GM21360 (cell line): ENCODE measurements around the gene RFX3.
"Not testable (repeated sequence)": the region's sequence is repeated elsewhere in the genome, so short reads cannot be mapped to it uniquely, and the experiment has no call there.

Source experiments
- ATAC-seq: cut with Tn5 transposase; IDR thresholded peaks from one replicate; pipeline ENCODE4 v1.9.1; 2021; ENCODE audit warnings: mild to moderate bottlenecking, moderate library complexity; ENCODE audit not compliant: unreplicated experiment

The RFX3 gene

GRCh38 chr9:3361116-3361515 lies 164.7 kb downstream of the RFX3 start:
- no peak for ATAC-seq

DNA sequence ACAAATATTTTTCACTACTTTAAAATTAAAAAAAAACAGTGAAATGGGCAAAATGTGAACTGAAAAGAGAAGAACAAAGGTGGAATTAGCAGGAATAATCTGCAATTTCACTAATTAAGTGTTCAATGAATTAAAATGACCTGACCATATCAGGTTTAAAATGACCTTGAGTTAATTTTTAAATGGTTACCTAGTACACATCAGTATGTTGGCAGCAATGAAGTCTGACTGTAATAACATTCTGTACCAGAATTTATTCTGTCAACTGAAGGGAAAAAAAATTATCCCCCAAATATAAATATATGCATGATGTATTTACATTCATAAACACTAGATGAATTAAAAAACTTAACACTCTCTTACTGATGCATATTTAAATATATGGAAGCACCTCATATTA lies 165.6 kb downstream of the RFX3 start:
- ATAC-seq: no peak

- ATAC-seq: no peak
These were observed 166.0 kb downstream of the RFX3 start for GRCh38 chr9:3359778-3360177.

DNA sequence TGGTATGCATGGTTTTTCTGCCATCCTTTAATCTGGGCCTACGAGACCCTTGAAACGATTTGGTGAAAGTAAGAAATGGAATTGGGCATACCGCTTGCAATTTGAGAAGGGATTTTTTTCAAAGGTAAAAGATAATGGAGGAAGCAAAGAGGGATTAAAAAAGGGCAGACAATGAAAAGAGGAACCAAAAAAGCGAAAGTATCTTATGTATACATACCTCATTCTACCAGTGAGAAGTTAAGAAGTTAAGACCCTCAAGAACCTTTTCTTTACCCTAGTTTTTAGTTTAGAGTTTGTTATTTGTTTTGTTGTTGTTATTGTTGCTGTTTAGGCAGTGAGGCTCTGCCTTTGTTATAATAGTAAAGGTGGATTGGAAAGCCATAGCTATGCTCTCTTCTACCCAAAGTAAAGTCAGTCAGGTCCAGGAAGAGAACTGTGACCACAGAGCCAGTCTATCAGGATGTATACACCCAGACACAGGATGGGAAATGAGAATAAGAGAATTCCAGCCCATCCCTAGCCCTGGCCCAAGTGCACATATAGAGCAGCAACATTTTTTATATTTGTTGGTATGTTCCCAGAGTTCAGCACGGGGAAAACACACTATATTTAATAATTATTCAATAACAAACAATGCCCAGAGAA lies 166.6 kb downstream of the RFX3 start:
- ATAC-seq: no peak

GRCh38 chr9:3348169-3348568 lies 177.6 kb downstream of the RFX3 start:
- ATAC-seq: no peak

DNA sequence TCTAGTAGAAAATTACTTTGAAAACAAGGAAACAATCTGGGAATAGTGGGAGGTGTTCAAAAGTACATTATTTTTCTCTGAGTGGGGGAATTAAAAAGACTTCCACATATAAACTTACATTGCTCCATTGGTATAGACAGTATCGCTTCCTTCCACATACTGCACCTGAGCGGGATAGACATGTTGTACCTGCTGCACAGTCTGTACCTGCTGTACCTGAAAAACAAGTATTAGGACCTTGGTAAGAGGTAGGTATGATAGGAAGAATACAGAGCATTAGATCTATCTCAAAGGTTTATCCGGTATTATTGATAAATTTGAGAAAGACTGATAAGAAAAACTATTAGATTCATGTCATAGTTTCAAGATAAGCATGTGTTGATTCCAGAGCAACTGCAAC lies 179.3 kb downstream of the RFX3 start:
- ATAC-seq: no peak

DNA sequence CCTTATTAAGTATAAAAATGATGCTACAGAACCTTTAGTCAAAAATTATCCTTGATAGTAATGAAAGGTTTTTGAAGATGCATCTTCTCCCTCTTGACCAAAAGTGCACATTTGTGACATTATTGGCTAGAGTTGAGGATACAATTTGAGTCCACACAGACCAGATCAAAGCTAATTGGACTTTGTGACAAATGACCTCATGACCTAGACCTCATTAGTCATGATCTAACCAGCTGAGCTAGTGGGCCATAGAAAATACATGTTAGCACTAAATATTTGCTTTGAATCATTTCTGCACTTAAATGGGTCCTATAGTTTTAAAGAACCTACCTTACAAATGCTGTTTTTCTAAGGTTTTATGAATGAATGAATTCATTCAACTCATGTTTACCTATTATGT lies 182.1 kb downstream of the RFX3 start:
- no peak for ATAC-seq

- no peak for ATAC-seq
These were observed 183.5 kb downstream of the RFX3 start for GRCh38 chr9:3342159-3342777.

- ATAC-seq: no peak
These were observed 188.1 kb downstream of the RFX3 start for GRCh38 chr9:3337515-3338225.

DNA sequence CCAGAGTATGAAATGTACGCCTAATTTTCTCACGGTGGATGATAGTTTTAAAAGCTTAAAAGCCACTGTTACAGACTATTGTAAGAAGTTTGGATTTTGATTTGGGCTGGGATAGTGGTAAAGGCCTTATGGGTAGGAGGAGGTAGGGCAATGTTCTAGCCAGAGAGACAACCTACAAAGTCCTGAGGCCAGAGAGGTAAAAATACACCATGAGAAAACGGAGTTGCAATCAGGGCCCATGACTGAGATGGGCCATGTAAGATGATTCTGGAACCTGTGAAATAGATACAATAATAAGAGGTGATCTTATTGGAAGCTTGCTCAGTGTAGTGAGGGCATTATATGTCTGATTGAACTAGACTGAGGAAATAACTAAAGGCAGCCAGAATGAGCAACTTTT lies 188.8 kb downstream of the RFX3 start:
- no peak for ATAC-seq

GRCh38 chr9:3332802-3333201 lies 193.0 kb downstream of the RFX3 start:
- no peak for ATAC-seq

GRCh38 chr9:3331801-3332200 lies 194.0 kb downstream of the RFX3 start:
- no peak for ATAC-seq

DNA sequence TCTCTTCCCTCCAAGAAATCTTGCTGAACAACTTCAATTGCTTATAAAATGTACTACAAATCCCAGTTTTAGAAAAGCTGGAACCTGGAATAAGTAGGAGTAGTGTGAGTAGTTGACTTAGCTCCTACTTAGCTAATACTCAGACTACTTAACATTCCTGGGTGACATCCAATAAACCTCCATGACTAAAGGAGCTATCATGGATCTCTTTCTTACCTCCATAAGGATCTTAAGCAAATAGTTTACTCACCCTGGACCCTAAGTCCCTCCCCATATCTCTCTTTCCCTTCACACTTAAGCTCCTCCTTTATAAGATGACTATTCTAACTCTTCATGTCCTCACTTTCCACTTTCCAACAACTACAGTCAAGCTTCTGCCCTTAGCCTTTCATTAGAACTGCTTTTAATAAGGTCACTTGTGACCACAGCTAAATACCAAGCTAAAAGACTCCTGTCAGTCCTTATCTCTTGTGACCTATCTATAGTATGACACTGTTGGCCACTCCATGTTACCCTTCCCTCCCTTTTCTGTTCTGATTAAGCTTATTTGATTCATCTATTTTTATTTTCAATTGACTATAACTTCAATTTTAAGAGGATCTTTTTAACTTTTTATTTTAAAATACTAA lies 194.9 kb downstream of the RFX3 start:
- ATAC-seq: no peak

DNA sequence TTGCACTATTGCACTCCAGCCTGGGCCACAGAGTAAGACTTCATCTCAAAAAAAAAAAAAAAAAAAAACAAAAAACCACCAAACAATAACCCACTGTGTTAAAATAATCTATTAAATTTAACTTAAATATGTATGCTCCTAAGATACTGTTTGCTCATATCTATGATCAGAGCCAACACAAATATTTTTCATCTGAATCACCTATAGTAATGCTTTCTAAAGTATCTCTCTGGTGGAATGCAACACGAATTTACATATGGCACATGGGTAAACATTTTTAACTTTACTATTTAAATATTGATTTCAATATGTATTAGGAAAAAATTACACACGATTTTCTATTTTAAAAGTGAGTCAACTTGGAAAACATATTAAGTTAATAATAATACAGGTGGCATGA lies 196.4 kb downstream of the RFX3 start:
- no peak for ATAC-seq

GRCh38 chr9:3323714-3324113 lies 202.1 kb downstream of the RFX3 start:
- no peak for ATAC-seq

DNA sequence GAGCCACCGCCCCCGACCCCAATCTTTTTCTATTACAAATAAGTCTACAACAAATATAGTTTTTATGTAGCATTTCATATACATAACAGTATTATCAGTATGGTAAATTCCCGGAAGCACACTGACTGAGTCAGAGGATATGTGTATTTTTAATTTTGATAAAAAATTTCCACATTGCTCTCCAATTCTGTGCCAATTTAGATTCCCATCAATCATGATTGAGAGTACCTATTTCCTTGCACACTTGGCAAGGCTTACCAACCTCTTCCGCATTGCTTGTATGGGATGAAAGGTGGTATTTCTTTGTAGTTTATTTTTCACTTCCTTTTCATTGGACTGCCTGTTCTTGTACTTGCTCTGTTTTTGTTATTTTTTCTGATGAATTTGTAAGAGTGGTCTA lies 204.6 kb downstream of the RFX3 start:
- ATAC-seq: no peak

DNA sequence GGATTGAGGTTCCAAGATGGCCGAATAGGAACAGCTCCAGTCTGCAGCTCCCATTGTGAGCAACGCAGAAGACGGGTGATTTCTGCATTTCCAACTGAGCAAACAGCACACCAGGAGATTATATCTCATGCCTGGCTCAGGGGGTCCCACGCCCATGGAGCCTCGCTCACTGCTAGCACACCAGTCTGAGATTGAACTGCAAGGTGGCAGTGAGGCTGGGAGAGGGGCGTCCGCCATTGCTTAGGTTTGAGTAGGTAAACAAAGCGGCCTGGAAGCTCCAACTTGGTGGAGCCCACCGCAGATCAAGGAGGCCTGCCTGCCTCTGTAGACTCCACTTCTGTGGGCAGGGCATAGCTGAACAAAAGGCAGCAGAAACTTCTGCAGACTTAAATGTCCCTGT lies 213.2 kb downstream of the RFX3 start:
- ATAC-seq: not testable (repeated sequence)

- ATAC-seq: no peak
These were observed 217.2 kb downstream of the RFX3 start for GRCh38 chr9:3308609-3309008.

DNA sequence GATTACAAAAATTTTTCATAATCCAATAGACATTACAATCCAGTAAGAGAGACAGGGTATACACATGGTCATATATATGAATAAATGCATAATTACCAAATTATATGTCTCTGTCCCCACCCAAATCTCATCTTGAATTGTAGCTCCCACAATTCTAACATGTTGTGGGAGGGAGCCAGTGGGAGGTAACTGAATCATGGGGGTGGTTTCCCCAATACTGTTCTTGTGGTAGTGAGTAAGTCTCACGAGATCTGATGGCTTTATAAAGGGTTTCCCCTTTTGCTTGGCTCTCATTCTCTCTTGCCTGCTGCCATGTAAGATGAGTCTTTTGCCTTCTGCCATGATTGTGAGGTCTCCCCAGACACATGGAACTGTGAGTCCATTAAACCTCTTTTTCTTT lies 221.4 kb downstream of the RFX3 start:
- not testable (repeated sequence) for ATAC-seq

- peak; percentile 98 for ATAC-seq
These were observed 225.9 kb downstream of the RFX3 start for GRCh38 chr9:3299872-3300271.

- ATAC-seq: no peak
These were observed 229.3 kb downstream of the RFX3 start for GRCh38 chr9:3296536-3296935.

DNA sequence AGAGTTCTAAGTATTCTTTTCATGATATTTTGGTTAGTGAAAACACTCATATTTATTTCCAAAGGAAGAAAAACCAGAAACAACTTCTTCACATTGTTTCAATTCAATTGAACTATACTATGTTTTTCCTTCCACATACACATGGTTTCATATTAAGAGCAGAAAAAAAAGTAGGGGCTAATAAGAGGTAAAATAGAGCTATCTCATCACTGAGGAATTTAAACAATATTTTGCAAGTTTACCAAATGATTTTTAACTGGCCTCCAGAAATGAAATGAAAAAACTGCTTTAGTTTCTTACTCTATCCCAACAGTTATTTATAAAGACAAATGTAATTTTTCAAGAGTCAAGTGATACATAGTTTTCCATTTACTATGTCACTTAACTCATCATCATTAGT lies 233.5 kb downstream of the RFX3 start:
- no peak for ATAC-seq
